HG02938 (cell line): ENCODE data around the gene PALMD.

Source experiments
- ATAC-seq: cut with Tn5 transposase; IDR thresholded peaks from one replicate; pipeline ENCODE4 v1.9.1; 2021; ENCODE audit warnings: mild to moderate bottlenecking, moderate library complexity; ENCODE audit not compliant: unreplicated experiment

The PALMD gene

DNA sequence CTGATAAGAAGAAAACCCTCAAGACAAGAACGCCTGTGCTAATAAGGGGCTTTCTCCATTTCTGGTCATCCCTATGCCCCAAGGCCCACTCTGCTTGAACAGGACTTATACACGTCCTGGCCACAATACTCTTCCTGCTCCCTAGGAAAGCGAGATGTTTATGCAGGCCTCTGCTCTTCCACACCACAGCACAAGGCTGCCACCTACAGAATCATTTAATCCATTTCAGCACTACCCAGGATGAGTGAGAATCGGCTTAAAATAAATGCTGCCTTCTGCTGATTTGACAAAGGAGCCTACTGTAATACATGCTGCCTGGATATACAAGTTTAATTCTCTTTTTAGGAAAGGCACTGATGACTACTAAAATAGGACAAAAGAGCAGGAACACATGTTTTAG is 91.1 kb downstream of the PALMD start:
- no peak for ATAC-seq

DNA sequence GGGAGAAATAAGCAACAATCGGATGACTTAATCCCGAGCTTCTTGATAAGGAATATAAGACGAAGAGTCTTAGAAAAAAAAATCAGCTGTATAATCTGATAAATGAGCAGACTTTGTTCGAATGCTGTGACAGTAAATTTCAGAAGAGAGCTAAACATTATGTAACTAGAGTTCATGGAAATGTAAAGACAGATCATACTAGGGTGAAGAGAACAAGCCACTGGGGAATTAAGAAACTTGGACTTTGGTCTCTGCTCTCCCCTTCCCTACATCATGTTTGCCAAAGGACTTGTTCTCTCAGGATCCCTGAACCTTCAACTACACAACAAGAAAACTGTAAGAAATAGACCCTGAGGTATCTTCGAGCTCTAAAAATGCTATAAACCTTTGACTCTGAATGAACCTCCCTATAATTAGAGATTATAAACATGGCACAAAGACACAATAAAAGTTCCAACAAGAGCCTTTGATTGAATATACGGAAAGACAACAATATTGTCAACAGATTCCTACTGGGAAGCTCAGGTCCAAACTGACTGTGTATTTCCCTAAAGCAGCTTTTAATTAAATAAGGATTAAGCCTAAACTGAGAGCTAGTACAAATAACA is 93.0 kb downstream of the PALMD start:
- ATAC-seq: no peak

DNA sequence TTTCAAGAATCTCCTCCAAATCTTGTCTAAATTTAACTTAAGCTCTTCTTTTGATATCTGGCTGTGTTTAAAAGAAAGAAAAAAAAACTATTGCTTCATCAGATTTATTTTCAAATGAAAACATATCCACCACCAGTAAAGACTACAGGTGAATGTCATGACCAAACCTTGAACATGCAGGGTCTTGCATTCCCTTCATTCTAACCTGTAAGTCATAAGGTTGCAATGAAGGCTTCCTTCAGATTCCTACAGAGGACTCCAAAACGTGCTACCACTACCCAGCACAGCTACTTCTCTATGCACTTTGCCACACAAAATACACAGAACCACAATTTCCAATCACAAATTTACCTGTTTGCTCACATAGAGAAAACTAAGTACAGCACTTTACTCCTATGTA is 94.2 kb downstream of the PALMD start:
- ATAC-seq: no peak
